ENCODE measurements around the gene NKX6-1. TPM values are rescaled to one million over a fixed set of nuclear protein-coding genes. Genes with fewer than 3 reads are reported as not detected.

Gene NKX6-1
- total and polyA plus RNA-seq, 2 donors from 2014 or later: 0.35 TPM; not detected in 1

DNA sequence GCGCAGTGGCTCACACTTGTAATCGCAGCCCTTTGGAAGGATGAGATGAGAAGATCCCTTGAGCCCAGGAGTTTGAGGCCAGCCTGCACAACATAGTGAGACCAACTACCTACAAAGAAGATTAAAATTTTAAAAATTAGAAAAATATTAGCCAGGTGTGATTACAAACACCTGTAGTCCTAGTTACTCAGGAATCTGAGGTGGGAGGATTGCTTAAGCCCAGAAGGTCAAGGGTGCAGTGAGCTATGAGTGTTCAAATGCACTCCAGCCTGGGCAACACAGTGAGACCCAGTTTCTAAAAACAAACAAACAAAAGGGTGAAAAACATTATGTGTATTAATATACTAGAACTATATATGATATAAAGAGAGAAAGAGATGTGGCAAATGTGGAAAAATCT, 36.8 kb upstream of the NKX6-1 start:
- Histone ChIP-seq H3K4me1 (ENCODE audit: control insufficient read depth in 2 of 3, insufficient read depth in 2 of 3, low read depth in 1 of 3, low read length in 3 of 3) (no peaks in the 10 kb centered on the region), H3K9me3 (ENCODE audit: control insufficient read depth in 2 of 3, insufficient read depth in 1 of 3, low read length in 3 of 3) (no peaks in the 10 kb centered on the region), H3K4me3 (ENCODE audit: low read length in 3 of 3) (no peak overlapping the region), H3K36me3 (ENCODE audit: control insufficient read depth in 2 of 3, insufficient read depth in 3 of 3, low read length in 3 of 3) (no peaks in the 10 kb centered on the region), H3K9ac (ENCODE audit: low read length in 3 of 3) (no peak overlapping the region), H3K27me3 (ENCODE audit: control insufficient read depth, insufficient read depth, low read length) (no peaks in the 10 kb centered on the region), H3K27ac (ENCODE audit: low read depth in 2 of 2, low read length in 2 of 2) (no peak overlapping the region)
- intact Hi-C loops (cut with DNase I): no loop called here
- TF ChIP-seq, protein P1, sequence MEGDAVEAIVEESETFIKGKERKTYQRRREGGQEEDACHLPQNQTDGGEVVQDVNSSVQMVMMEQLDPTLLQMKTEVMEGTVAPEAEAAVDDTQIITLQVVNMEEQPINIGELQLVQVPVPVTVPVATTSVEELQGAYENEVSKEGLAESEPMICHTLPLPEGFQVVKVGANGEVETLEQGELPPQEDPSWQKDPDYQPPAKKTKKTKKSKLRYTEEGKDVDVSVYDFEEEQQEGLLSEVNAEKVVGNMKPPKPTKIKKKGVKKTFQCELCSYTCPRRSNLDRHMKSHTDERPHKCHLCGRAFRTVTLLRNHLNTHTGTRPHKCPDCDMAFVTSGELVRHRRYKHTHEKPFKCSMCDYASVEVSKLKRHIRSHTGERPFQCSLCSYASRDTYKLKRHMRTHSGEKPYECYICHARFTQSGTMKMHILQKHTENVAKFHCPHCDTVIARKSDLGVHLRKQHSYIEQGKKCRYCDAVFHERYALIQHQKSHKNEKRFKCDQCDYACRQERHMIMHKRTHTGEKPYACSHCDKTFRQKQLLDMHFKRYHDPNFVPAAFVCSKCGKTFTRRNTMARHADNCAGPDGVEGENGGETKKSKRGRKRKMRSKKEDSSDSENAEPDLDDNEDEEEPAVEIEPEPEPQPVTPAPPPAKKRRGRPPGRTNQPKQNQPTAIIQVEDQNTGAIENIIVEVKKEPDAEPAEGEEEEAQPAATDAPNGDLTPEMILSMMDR (IDR thresholded peaks at IDR 0.05; ENCODE audit: borderline replicate concordance, extremely low read depth, insufficient read depth): no peak
- no peak for FAIRE-seq
- DNase-seq: no peak

DNA sequence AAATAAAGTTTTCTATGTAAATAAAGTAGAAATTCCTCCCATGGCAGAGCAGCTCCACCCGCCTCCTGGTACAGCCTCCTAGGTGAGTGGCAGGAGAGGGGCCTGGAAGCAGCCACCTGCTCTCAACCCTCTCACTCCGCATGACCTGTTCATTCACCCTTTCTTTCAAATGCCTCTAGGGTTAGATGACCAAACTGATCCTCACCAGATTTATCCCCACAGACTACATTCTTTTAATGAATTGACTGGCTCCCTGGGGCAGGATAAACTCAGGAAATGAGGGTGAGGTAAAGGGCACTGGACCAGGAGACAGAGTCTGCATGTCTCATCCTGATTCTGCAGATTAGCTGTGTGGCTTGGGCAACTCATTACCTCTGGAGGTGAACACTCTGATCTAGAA, 32.6 kb upstream of the NKX6-1 start:
- intact Hi-C loops (cut with DNase I): no loop called here
- H3K36me3 ChIP-seq (ENCODE audit: control insufficient read depth in 2 of 3, insufficient read depth in 3 of 3, low read length in 3 of 3): no peaks in the 10 kb centered on the region
- H3K9me3 ChIP-seq (ENCODE audit: control insufficient read depth in 2 of 3, insufficient read depth in 1 of 3, low read length in 3 of 3): no peaks in the 10 kb centered on the region
- FAIRE-seq (no peak), DNase-seq (no peak)
- no peak overlapping the region for H3K4me3 ChIP-seq (ENCODE audit: low read length in 3 of 3)
- H3K9ac ChIP-seq (ENCODE audit: low read length in 3 of 3): no peak overlapping the region
- H3K27ac ChIP-seq (ENCODE audit: low read depth in 2 of 2, low read length in 2 of 2): no peak overlapping the region
- H3K27me3 ChIP-seq (ENCODE audit: control insufficient read depth, insufficient read depth, low read length): no peaks in the 10 kb centered on the region
- H3K4me1 ChIP-seq (ENCODE audit: control insufficient read depth in 2 of 3, insufficient read depth in 2 of 3, low read depth in 1 of 3, low read length in 3 of 3): no peaks in the 10 kb centered on the region
- TF ChIP-seq, protein P1 (IDR thresholded peaks at IDR 0.05; ENCODE audit: borderline replicate concordance, extremely low read depth, insufficient read depth): no peak

DNA sequence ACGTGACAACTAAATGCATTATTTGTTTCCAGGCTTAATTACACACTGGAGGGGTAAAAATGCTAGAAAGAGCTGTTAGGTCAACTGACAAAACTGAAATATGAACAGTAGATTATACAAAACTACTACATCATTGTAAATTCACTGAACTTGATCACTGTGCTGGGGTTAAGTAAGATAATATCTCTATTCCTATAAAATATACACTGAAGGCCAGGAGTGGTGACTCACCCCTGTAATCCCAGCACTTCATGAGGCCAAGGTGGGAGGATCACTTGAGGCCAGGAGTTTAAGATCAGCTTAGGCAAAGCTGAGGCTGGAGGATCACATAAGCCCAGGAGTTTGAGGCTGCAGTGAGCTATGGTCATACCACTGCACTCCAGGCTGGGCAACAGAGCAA, 31.8 kb upstream of the NKX6-1 start:
- intact Hi-C loops (cut with DNase I): no loop called here

More for the DNA sequence above, 31.8 kb upstream of the NKX6-1 start:
- no peaks in the 10 kb centered on the region for H3K9me3 ChIP-seq (ENCODE audit: control insufficient read depth in 2 of 3, insufficient read depth in 1 of 3, low read length in 3 of 3)
- no peak overlapping the region for H3K9ac ChIP-seq (ENCODE audit: low read length in 3 of 3)
- H3K4me1 ChIP-seq (ENCODE audit: control insufficient read depth in 2 of 3, insufficient read depth in 2 of 3, low read depth in 1 of 3, low read length in 3 of 3): no peaks in the 10 kb centered on the region
- H3K27me3 ChIP-seq (ENCODE audit: control insufficient read depth, insufficient read depth, low read length): no peaks in the 10 kb centered on the region
- FAIRE-seq: no peak
- TF ChIP-seq, protein P1 (IDR thresholded peaks at IDR 0.05; ENCODE audit: borderline replicate concordance, extremely low read depth, insufficient read depth): no peak
- no peak for DNase-seq
- no peak overlapping the region for H3K4me3 ChIP-seq (ENCODE audit: low read length in 3 of 3)
- H3K36me3 ChIP-seq (ENCODE audit: control insufficient read depth in 2 of 3, insufficient read depth in 3 of 3, low read length in 3 of 3): no peaks in the 10 kb centered on the region
- no peak overlapping the region for H3K27ac ChIP-seq (ENCODE audit: low read depth in 2 of 2, low read length in 2 of 2)
